Measurements from ENCODE around the gene C6orf120.

C6orf120 gene

GRCh38 chr6:169701954-169702839 is at the start of gene C6orf120, which contains the start of gene WDR27:
Gene C6orf120 (plus strand): TSS chr6:169702126. CDS start chr6:169702460, 334 bp downstream.
Gene WDR27 (minus strand): TSS chr6:169702029. CDS start chr6:169689005, 13,024 bp downstream.
- peak; percentile 93 for DNase-seq

GRCh38 chr6:169652896-169653295 is 49.0 kb upstream of the C6orf120 start:
- DNase-seq: no peak

- no peak for DNase-seq
These were observed 48.2 kb upstream of the C6orf120 start for GRCh38 chr6:169653691-169654090.

- no peak for DNase-seq
These were observed 47.1 kb upstream of the C6orf120 start for GRCh38 chr6:169654598-169655391.

- no peak for DNase-seq
These were observed 45.2 kb upstream of the C6orf120 start for GRCh38 chr6:169656546-169657283.

- no peak for DNase-seq
These were observed 44.7 kb upstream of the C6orf120 start for GRCh38 chr6:169657284-169657610.

GRCh38 chr6:169659820-169660610 is 41.9 kb upstream of the C6orf120 start:
- DNase-seq: no peak

GRCh38 chr6:169660751-169661390 is 41.1 kb upstream of the C6orf120 start:
- no peak for DNase-seq

GRCh38 chr6:169661391-169661756 is 40.6 kb upstream of the C6orf120 start:
- no peak for DNase-seq

GRCh38 chr6:169663468-169663867 is 38.5 kb upstream of the C6orf120 start:
- no peak for DNase-seq

- no peak for DNase-seq
These were observed 37.7 kb upstream of the C6orf120 start for GRCh38 chr6:169664227-169664626.

- DNase-seq: no peak
These were observed 36.6 kb upstream of the C6orf120 start for GRCh38 chr6:169665289-169665688.

GRCh38 chr6:169666441-169666840 is 35.5 kb upstream of the C6orf120 start:
- no peak for DNase-seq

GRCh38 chr6:169667716-169668115 is 34.2 kb upstream of the C6orf120 start:
- no peak for DNase-seq

- no peak for DNase-seq
These were observed 33.6 kb upstream of the C6orf120 start for GRCh38 chr6:169668203-169668847.

- no peak for DNase-seq
These were observed 32.8 kb upstream of the C6orf120 start for GRCh38 chr6:169669147-169669546.

- no peak for DNase-seq
These were observed 32.0 kb upstream of the C6orf120 start for GRCh38 chr6:169669889-169670288.

GRCh38 chr6:169671563-169671962 is 30.4 kb upstream of the C6orf120 start:
- DNase-seq: no peak

GRCh38 chr6:169675011-169675410 is 26.9 kb upstream of the C6orf120 start:
- DNase-seq: no peak

- no peak for DNase-seq
These were observed 24.8 kb upstream of the C6orf120 start for GRCh38 chr6:169677096-169677495.

- DNase-seq: no peak
These were observed 23.6 kb upstream of the C6orf120 start for GRCh38 chr6:169678342-169678741.
